Measurements from ENCODE around the gene ARAP2.

DNA sequence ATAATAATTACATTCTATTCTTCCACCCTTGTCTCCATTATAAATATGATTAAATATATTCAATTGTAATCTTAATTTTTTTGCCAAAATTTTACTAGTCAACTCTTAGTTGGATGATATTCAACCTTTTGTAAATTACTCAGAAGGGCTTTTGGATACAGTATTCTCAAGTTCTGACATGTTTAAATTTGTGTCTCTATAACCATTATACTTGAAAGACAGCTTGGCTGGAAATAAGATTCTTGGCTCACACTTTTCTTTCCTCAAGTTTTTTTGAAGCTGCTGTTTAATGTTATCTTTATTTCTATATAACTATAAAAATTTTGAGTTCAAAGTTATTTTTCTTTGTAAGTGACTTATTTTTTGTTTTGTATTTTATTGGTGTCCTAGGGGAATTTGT is 214.4 kb downstream of the ARAP2 start:
- TF ChIP-seq, protein P1, sequence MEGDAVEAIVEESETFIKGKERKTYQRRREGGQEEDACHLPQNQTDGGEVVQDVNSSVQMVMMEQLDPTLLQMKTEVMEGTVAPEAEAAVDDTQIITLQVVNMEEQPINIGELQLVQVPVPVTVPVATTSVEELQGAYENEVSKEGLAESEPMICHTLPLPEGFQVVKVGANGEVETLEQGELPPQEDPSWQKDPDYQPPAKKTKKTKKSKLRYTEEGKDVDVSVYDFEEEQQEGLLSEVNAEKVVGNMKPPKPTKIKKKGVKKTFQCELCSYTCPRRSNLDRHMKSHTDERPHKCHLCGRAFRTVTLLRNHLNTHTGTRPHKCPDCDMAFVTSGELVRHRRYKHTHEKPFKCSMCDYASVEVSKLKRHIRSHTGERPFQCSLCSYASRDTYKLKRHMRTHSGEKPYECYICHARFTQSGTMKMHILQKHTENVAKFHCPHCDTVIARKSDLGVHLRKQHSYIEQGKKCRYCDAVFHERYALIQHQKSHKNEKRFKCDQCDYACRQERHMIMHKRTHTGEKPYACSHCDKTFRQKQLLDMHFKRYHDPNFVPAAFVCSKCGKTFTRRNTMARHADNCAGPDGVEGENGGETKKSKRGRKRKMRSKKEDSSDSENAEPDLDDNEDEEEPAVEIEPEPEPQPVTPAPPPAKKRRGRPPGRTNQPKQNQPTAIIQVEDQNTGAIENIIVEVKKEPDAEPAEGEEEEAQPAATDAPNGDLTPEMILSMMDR (IDR thresholded peaks at IDR 0.05), result no peak
- no peak for TF ChIP-seq POLR2A (IDR thresholded peaks at IDR 0.05)
